Stomach (tissue), 9 donors: Measurements from ENCODE around the gene ZNF646. TPM values are rescaled to one million over a fixed set of nuclear protein-coding genes. Genes with fewer than 3 reads are reported as not detected.

Experiments used
- DNase-seq, 2 donors: peaks; one replicate each; pipeline versions ENCODE4 v3.0.0 to v3.0.0-alpha.2; 2013 to 2019
- H3K27ac ChIP-seq, 5 donors: fragments of 200-600 bp in 4 of 5; sonication (generic) in 4 of 5; one replicate each; pipeline ENCODE4 v1.5.1; 2013 to 2019; ENCODE audit warnings: mild to moderate bottlenecking in 1 of 5, moderate library complexity in 1 of 5
- H3K27me3 ChIP-seq, 3 donors: fragments of 200-600 bp; sonication (generic); one replicate each; pipeline ENCODE4 v1.5.1; 2017 to 2019; ENCODE audit warnings: mixed run types in 1 of 3
- H3K36me3 ChIP-seq, 4 donors: fragments of 200-600 bp; sonication (generic); 1 replicate in 3 of 4; 2 replicates in 1 of 4; pipeline ENCODE4 v1.5.1; 2016 to 2019
- H3K4me1 ChIP-seq, 4 donors: fragments of 200-600 bp; sonication (generic); one replicate each; pipeline ENCODE4 v1.5.1; 2016 to 2019
- H3K4me3 ChIP-seq, 4 donors: fragments of 200-600 bp; sonication (generic) in 3 of 4; one replicate each; pipeline ENCODE4 v1.5.1; 2016 to 2019; ENCODE audit warnings: mild to moderate bottlenecking in 1 of 4
- H3K9me3 ChIP-seq, 4 donors: fragments of 200-600 bp; sonication (generic); one replicate each; pipeline ENCODE4 v1.5.1; 2016 to 2019
- EP300 ChIP-seq: sonication (generic); formaldehyde crosslinking; IDR thresholded peaks from one replicate; pipeline ENCODE4 v1.6.1; 2017; ENCODE audit warnings: antibody characterized with exemption
- POLR2A ChIP-seq, 4 donors: fragments of 450-650 bp; IDR thresholded peaks; one replicate each; pipeline ENCODE4 v1.6.1; 2016; ENCODE audit warnings: antibody characterized with exemption in 4 of 4, control low read depth in 2 of 4, mild to moderate bottlenecking in 1 of 4, moderate library complexity in 1 of 4
- POLR2AphosphoS5 ChIP-seq, 3 donors: sonication (generic); formaldehyde crosslinking; IDR thresholded peaks; one replicate each; pipeline ENCODE4 v1.6.1; 2016; ENCODE audit warnings: antibody characterized with exemption in 3 of 3
- WGBS, 5 donors: extraction: QIAGEN DNeasy Blood & Tissue Kit in 3 of 5; methylation state at CpG; one replicate each; pipeline versions ENCODE4 v1.1.5 to v1.1.7; 2013 to 2018; 5-methylcytosine and 5-hydroxymethylcytosine counted together
- intact Hi-C: fragments of 100-400 bp; cut with DNase I; formaldehyde crosslinking; loops from one replicate; pipeline ENCODE4 v1.15.1; 2023; ENCODE audit warnings: low total_unique reads
- polyA plus RNA-seq, 3 donors: library from polyadenylated mRNA; stranded (reverse); fragments of 200-250 nt; gene quantifications; one replicate each; pipeline ENCODE4 v1.2.3, GENCODE V29; 2013
- total RNA-seq, 5 donors: library from RNA; depleted of rRNA; stranded (reverse); fragments of >200 nt; gene quantifications; one replicate each; pipeline versions ENCODE4 v1.1.0 to v1.2.3, GENCODE V29; 2014 to 2016
- TF ChIP-seq, protein P1 (sequence below), 7 experiments: fragments of 450-650 bp in 4 of 7; fragments of 200-600 bp in 3 of 7; sonication (generic) in 3 of 7; IDR thresholded peaks; one replicate each; pipeline ENCODE4 v1.5.1; 2016 to 2019; ENCODE audit warnings: antibody characterized with exemption in 7 of 7, control low read depth in 2 of 7, mild to moderate bottlenecking in 1 of 7
- donor health status: healthy with polysubstance abuse.
- donor health status: Bipolar disorder and iron deficiency.
- donor health status: healthy.

Gene ZNF646
- total and polyA plus RNA-seq, 8 donors, result 2.1 to 13.4 (median 7.7) TPM

- peaks cover 13 to 36% (median 24%) of the 10 kb centered on the region in 4 donors for H3K4me1 ChIP-seq
- 85 to 100% (median 93%) methylated on average over 1 to 2 of the region's 2 CpGs for WGBS, 5 donors
- intact Hi-C loops, result no loop called here
Measured at GRCh38 chr16:31090540-31090939, 16.3 kb downstream of the ZNF646 start.

GRCh38 chr16:31092330-31092729 is 18.1 kb downstream of the ZNF646 start:
- Histone ChIP-seq H3K36me3 (peaks cover 6 to 44% (median 35%) of the 10 kb centered on the region in 4 donors), H3K27me3 (no peaks in the 10 kb centered on the region), H3K4me1 (peaks cover 13 to 38% (median 27%) of the 10 kb centered on the region in 4 donors), H3K27ac (peak overlapping the region in 1 of 5 donors; percentile 88), H3K4me3 (no peak overlapping the region), H3K9me3 (no peaks in the 10 kb centered on the region)
- no peak for DNase-seq
- TF ChIP-seq, protein P1, sequence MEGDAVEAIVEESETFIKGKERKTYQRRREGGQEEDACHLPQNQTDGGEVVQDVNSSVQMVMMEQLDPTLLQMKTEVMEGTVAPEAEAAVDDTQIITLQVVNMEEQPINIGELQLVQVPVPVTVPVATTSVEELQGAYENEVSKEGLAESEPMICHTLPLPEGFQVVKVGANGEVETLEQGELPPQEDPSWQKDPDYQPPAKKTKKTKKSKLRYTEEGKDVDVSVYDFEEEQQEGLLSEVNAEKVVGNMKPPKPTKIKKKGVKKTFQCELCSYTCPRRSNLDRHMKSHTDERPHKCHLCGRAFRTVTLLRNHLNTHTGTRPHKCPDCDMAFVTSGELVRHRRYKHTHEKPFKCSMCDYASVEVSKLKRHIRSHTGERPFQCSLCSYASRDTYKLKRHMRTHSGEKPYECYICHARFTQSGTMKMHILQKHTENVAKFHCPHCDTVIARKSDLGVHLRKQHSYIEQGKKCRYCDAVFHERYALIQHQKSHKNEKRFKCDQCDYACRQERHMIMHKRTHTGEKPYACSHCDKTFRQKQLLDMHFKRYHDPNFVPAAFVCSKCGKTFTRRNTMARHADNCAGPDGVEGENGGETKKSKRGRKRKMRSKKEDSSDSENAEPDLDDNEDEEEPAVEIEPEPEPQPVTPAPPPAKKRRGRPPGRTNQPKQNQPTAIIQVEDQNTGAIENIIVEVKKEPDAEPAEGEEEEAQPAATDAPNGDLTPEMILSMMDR (IDR thresholded peaks at IDR 0.05), result no peak
- no peak for TF ChIP-seq EP300
- TF ChIP-seq POLR2AphosphoS5 (IDR thresholded peaks at IDR 0.05), result no peak
- no peak for TF ChIP-seq POLR2A (IDR thresholded peaks at IDR 0.05)
- 94 to 99% (median 96%) methylated on average over 5 of the region's 5 CpGs for WGBS, 5 donors
- intact Hi-C loops, result no loop called here

More at GRCh38 chr16:31090540-31090939, 16.3 kb downstream of the ZNF646 start:
- DNase-seq, result no peak
- TF ChIP-seq EP300, result no peak
- no peak for TF ChIP-seq POLR2AphosphoS5 (IDR thresholded peaks at IDR 0.05)
- TF ChIP-seq, protein P1 (IDR thresholded peaks at IDR 0.05), result no peak
- no peak for TF ChIP-seq POLR2A (IDR thresholded peaks at IDR 0.05)
- Histone ChIP-seq H3K27ac (no peak overlapping the region), H3K27me3 (no peaks in the 10 kb centered on the region), H3K36me3 (peaks cover 10 to 62% (median 52%) of the 10 kb centered on the region in 4 donors), H3K9me3 (no peaks in the 10 kb centered on the region), H3K4me3 (no peak overlapping the region)

GRCh38 chr16:31093132-31093703 is 19.0 kb downstream of the ZNF646 start:
- H3K9me3 ChIP-seq, result no peaks in the 10 kb centered on the region
- H3K4me1 ChIP-seq, result peaks cover 13 to 38% (median 27%) of the 10 kb centered on the region in 4 donors
- 38 to 50% (median 40%) methylated on average over 15 to 17 of the region's 17 CpGs for WGBS, 5 donors
- TF ChIP-seq, protein P1 (IDR thresholded peaks at IDR 0.05), result no peak
- no peak for TF ChIP-seq POLR2AphosphoS5 (IDR thresholded peaks at IDR 0.05)
- TF ChIP-seq EP300, result no peak
- TF ChIP-seq POLR2A (IDR thresholded peaks at IDR 0.05), result no peak
- peak in 1 of 2 donors; percentile 47 for DNase-seq
- no peaks in the 10 kb centered on the region for H3K27me3 ChIP-seq
- H3K36me3 ChIP-seq, result peaks cover 6 to 35% (median 28%) of the 10 kb centered on the region in 4 donors
- H3K4me3 ChIP-seq, result peak overlapping the region; percentile 72 to 95 (median 78)
- H3K27ac ChIP-seq, result peak overlapping the region in 2 of 5 donors; percentile 88 to 92
- intact Hi-C loops, result no loop called here

DNA sequence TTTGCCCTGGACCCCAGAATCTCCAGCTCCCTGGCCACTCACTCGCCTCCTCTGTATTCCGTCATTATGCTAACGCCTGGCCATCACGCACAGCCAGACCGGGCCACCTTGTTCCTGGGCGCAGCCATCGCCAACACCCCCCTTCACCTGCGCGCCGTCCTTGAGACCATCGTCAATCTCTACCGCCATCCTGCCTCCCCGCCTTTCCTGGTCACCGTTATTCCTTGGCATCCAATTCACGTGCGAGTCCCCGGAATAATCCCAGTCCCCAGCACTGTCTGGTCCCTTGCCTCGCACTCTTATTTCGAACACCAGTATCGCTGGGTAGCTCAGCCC is 19.8 kb downstream of the ZNF646 start:
- H3K4me1 ChIP-seq, result peaks cover 13 to 32% (median 27%) of the 10 kb centered on the region in 4 donors
- TF ChIP-seq POLR2A (IDR thresholded peaks at IDR 0.05) (no peak), EP300 (no peak), POLR2AphosphoS5 (IDR thresholded peaks at IDR 0.05) (no peak)
- TF ChIP-seq, protein P1 (IDR thresholded peaks at IDR 0.05), result no peak
- no peaks in the 10 kb centered on the region for H3K9me3 ChIP-seq
- peak in 1 of 2 donors; percentile 56 for DNase-seq
- H3K27me3 ChIP-seq, result no peaks in the 10 kb centered on the region
- H3K4me3 ChIP-seq, result peak overlapping the region; percentile 72 to 95 (median 78)
- peaks cover 6 to 27% (median 23%) of the 10 kb centered on the region in 4 donors for H3K36me3 ChIP-seq
- H3K27ac ChIP-seq, result peak overlapping the region; percentile 87 to 92 (median 88)
- intact Hi-C loops, result no loop called here
- 0 to 1% (median 1%) methylated on average over 20 of the region's 20 CpGs for WGBS, 5 donors
